Right lobe of liver (tissue), 6 donors: ENCODE results near the gene CDK5. TPM values are rescaled to one million over a fixed set of nuclear protein-coding genes. Genes with fewer than 3 reads are reported as not detected.
"Not testable (repeated sequence)": the region's sequence is repeated elsewhere in the genome, so short reads cannot be mapped to it uniquely, and the experiment has no call there.

Source experiments
- ATAC-seq, 4 donors: fragments of 200-7000 bp; cut with Tn5 transposase; one replicate each; pipeline ENCODE4 v1.9.1; 2020; ENCODE audit warnings: mild to moderate bottlenecking in 4 of 4, moderate library complexity in 4 of 4
- DNase-seq, 3 donors: peaks; one replicate each; pipeline ENCODE4 v3.0.0-alpha.2; 2020
- H3K27ac ChIP-seq, 3 donors: fragments of 200-600 bp; one replicate each; pipeline ENCODE4 v1.8.0; 2022
- H3K27me3 ChIP-seq, 2 donors: fragments of 200-600 bp; one replicate each; pipeline ENCODE4 v1.8.0; 2022
- H3K36me3 ChIP-seq, 4 donors: fragments of 200-600 bp; sonication (generic) in 1 of 4; one replicate each; pipeline versions ENCODE4 v1.5.1 to v1.8.0; 2017 to 2022; ENCODE audit warnings: control low read depth in 1 of 4
- H3K4me1 ChIP-seq, 4 donors: fragments of 200-600 bp; sonication (generic) in 1 of 4; one replicate each; pipeline versions ENCODE4 v1.5.1 to v1.8.0; 2017 to 2022; ENCODE audit warnings: control low read depth in 1 of 4
- H3K4me3 ChIP-seq, 3 donors: fragments of 200-600 bp; one replicate each; pipeline ENCODE4 v1.8.0; 2022
- H3K9me3 ChIP-seq, 4 donors: fragments of 200-600 bp; sonication (generic) in 1 of 4; one replicate each; pipeline versions ENCODE4 v1.5.1 to v1.8.0; 2017 to 2022; ENCODE audit warnings: control low read depth in 1 of 4
- CTCF ChIP-seq, 4 donors: fragments of 200-600 bp in 3 of 4; fragments of 450-650 bp in 1 of 4; IDR thresholded peaks; one replicate each; pipeline versions ENCODE4 v1.5.1 to v1.8.0; 2016 to 2022; ENCODE audit warnings: antibody characterized with exemption in 4 of 4, mild to moderate bottlenecking in 2 of 4
- POLR2A ChIP-seq: fragments of 450-650 bp; IDR thresholded peaks from one replicate; pipeline ENCODE4 v1.6.1; 2017; ENCODE audit warnings: antibody characterized with exemption, mild to moderate bottlenecking
- WGBS: methylation state at CpG from one replicate; pipeline ENCODE4 v1.1.6; 2018; ENCODE audit warnings: low coverage, low lambda C conversion rate; ENCODE audit not compliant: insufficient coverage; ENCODE audit errors: missing lambda C conversion rate; 5-methylcytosine and 5-hydroxymethylcytosine counted together
- intact Hi-C, 2 donors: fragments of 100-400 bp; cut with DNase I; formaldehyde crosslinking; loops; one replicate each; pipeline versions ENCODE4 v1.11.2 to v1.14.1; 2022
- total RNA-seq, 6 experiments: library from RNA; depleted of rRNA in 2 of 6; stranded (reverse); fragments of >200 nt in 2 of 6; fragmentation: NEBNext Ultra II Directional in 3 of 6; extraction: Animal tissue kit (Norgen Biotek cat#: 25700) in 3 of 6; gene quantifications; one replicate each; pipeline versions ENCODE4 v1.1.0 to v1.2.4, GENCODE V29; 2016 to 2023
- donor health status: DM: no; HTN: yes; CAD: no.
- donor health status: DM: no; HTN: no; CAD: no.
- donor health status: DM: no; HTN: no; CAD: no.
- donor health status: DM: no; HTN: yes; CAD: no.
- donor health status: DM: no; HTN: yes; CAD: no.

CDK5 gene
- total RNA-seq, 6 experiments from 2014 or later: 5.0 to 9.6 (median 6.1) TPM

GRCh38 chr7:151013356-151013732 is 44.4 kb downstream of the CDK5 start:
- Histone ChIP-seq H3K36me3 (no peaks in the 10 kb centered on the region), H3K27me3 (peaks cover 0 to 7% of the 10 kb centered on the region in 2 donors), H3K4me3 (no peak overlapping the region), H3K27ac (no peak overlapping the region), H3K4me1 (peaks cover 0 to 16% (median 2%) of the 10 kb centered on the region in 4 donors), H3K9me3 (no peaks in the 10 kb centered on the region)
- no peak for DNase-seq
- peak in 1 of 4 donors; percentile 5 for ATAC-seq
- TF ChIP-seq POLR2A: no peak
- TF ChIP-seq CTCF (IDR thresholded peaks at IDR 0.05): no peak
- intact Hi-C loops: no loop called here
- no CpG with 5 or more reads among the region's 26 CpGs for WGBS

GRCh38 chr7:151012911-151013347 is 44.8 kb downstream of the CDK5 start:
- Histone ChIP-seq H3K4me1 (peaks cover 0 to 12% (median 1%) of the 10 kb centered on the region in 4 donors), H3K27ac (no peak overlapping the region), H3K4me3 (no peak overlapping the region), H3K27me3 (peaks cover 0 to 4% of the 10 kb centered on the region in 2 donors), H3K36me3 (no peaks in the 10 kb centered on the region), H3K9me3 (no peaks in the 10 kb centered on the region)
- WGBS: 14% methylated on average over 11 of the region's 23 CpGs
- intact Hi-C loops: no loop called here
- TF ChIP-seq POLR2A (no peak), CTCF (IDR thresholded peaks at IDR 0.05) (peak in 3 of 4 donors; percentile 32 to 38 (median 33))
- ATAC-seq: peak in 2 of 4 donors; percentile 24 to 34
- DNase-seq: no peak

GRCh38 chr7:151012031-151012692 is 45.5 kb downstream of the CDK5 start:
- H3K4me3 ChIP-seq: no peak overlapping the region
- H3K9me3 ChIP-seq: no peaks in the 10 kb centered on the region
- peaks cover 0 to 10% (median 0%) of the 10 kb centered on the region in 4 donors for H3K4me1 ChIP-seq
- intact Hi-C loops: no loop called here
- peaks cover 0 to 4% of the 10 kb centered on the region in 2 donors for H3K27me3 ChIP-seq
- H3K36me3 ChIP-seq: no peaks in the 10 kb centered on the region
- 50% methylated on average over 6 of the region's 6 CpGs for WGBS
- H3K27ac ChIP-seq: no peak overlapping the region
- ATAC-seq (peak in 1 of 4 donors; percentile 19), DNase-seq (no peak)
- TF ChIP-seq POLR2A: no peak
- TF ChIP-seq CTCF (IDR thresholded peaks at IDR 0.05): no peak

GRCh38 chr7:151011616-151012015 is 46.1 kb downstream of the CDK5 start:
- ATAC-seq, H3K4me1 ChIP-seq, H3K27ac ChIP-seq, H3K4me3 ChIP-seq, DNase-seq, H3K9me3 ChIP-seq, H3K36me3 ChIP-seq, intact Hi-C loops, H3K27me3 ChIP-seq: not testable (repeated sequence)
- 78% methylated on average over 11 of the region's 12 CpGs for WGBS

- ATAC-seq (no peak), DNase-seq (no peak)
- H3K27ac ChIP-seq: no peak overlapping the region
- peaks cover 0 to 4% of the 10 kb centered on the region in 2 donors for H3K27me3 ChIP-seq
- no peak overlapping the region for H3K4me3 ChIP-seq
- H3K9me3 ChIP-seq: no peaks in the 10 kb centered on the region
- intact Hi-C loops: no loop called here
- no CpG with 5 or more reads among the region's 1 CpG for WGBS
- peaks cover 0 to 10% (median 0%) of the 10 kb centered on the region in 4 donors for H3K4me1 ChIP-seq
- TF ChIP-seq CTCF (IDR thresholded peaks at IDR 0.05) (no peak), POLR2A (no peak)
- no peaks in the 10 kb centered on the region for H3K36me3 ChIP-seq
Measured at GRCh38 chr7:151011097-151011409, 46.6 kb downstream of the CDK5 start.
